Left renal pelvis (tissue), 4 donors: ENCODE measurements around the gene SELENOO. TPM values are rescaled to one million over a fixed set of nuclear protein-coding genes. Genes with fewer than 3 reads are reported as not detected.

Experiments used
- DNase-seq, 4 donors: peaks; one replicate each; pipeline ENCODE4 v3.0.0-alpha.2; 2013; ENCODE audit warnings: low read depth in 4 of 4, low spot score in 3 of 4
- polyA plus RNA-seq, 4 donors: library from polyadenylated mRNA; unstranded; fragments of 120-200 nt; gene quantifications; one replicate each; pipeline ENCODE4 v1.2.1, GENCODE V29; 2013; ENCODE audit not compliant: insufficient read length in 4 of 4

Gene SELENOO
- polyA plus RNA-seq, 4 donors = 12.5 to 33.0 (median 16.3) TPM

DNA sequence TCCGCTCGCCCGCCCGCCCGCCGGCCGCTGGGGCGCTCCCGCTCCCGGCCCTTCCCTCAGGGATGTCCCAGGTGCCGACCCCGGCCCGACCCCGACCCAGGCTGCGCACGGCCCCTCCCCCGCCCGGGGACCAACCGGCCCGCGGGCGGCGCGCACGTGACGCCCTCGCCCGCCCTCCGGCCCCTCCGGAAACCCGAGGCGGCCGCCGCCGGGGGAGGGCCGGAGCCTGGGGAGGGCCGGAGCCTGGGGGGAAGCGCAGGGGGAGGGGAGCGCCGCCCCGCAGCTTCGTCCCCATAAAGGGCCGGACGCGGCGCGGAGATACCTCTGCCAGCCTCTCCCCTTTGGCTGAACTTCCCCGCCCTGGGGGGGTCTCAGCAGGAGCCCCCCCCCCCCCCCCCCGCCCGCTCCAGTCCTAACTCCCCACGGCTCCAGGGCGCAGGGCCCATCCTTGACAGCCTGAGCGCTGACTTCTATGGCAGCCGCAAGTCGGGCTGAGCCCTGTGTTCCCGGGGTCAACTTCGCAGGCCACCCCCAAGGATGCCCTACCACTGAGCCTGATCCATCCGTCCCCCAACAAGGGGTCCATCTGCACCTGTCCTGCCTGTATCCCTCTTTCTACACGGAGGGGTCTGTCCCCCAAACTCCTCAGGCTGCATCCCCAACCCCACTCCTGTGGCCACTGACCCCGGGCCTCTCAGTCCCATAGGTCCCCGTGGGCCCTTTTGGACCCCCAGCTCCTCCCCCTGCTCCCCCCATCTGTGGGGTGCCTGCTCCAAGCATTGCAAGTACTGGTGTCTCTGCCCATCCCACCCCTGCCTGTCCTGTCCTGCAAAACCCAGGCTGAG, 61.0 kb downstream of the SELENOO start, which contains the start of gene MAPK12:
MAPK12 (minus strand) TSS at position 69 of the 845 bp plus-strand sequence. CDS start 174 bp downstream, outside the sequence.
- DNase-seq = no peak

DNA sequence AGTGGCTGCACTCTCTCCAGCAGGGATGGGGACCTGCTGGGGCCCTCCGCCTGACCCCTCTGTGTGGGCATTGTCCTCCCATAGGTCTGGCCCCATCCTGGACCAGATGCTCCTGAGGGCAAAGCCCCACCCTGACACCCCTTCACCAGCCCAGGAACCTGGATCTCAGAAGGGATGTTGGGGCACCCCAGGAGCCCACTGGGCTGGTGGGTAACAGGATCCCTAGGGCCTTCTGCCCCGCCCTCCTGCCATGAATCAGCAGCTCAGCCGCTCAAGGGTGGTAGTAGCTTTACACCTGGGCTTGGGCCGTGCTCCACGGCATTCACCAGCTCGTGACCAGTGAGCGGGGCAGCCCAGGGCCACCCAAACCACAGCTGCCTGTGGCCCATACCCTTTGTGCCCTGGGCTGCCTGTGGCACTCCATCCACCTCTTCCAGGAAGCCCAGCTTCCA, 61.7 kb downstream of the SELENOO start:
- DNase-seq = no peak

DNA sequence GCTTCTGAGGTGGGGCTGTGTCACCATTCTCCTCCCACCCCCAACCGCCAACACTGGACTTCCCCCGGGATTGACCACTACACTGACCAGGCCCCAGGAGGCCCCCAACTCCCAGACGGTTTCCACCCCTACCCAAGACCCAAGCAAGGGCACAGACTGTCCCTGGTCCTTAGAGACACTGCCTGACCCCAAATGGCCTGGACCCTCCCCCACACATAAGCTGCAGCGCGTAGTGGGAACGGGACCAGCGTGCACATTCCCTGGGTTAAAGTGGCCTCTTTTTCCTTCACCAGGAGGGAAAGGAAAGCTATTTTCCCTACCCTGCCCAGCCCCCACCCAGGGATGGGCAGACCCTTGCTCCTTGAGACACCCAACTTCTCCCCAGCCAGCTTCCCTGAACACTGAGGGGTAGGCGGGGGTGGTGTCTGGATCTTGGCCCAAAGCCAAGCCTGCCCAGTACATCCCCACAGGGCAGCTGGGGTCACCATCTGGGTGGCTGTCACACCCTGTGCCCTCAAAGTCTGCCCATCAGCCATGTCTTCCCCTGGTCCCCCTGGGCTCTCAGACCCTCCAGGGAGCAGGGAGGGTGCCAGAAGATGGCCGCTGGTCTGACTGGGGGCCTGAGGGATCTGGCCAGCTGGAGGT, 62.3 kb downstream of the SELENOO start:
- DNase-seq = no peak

DNA sequence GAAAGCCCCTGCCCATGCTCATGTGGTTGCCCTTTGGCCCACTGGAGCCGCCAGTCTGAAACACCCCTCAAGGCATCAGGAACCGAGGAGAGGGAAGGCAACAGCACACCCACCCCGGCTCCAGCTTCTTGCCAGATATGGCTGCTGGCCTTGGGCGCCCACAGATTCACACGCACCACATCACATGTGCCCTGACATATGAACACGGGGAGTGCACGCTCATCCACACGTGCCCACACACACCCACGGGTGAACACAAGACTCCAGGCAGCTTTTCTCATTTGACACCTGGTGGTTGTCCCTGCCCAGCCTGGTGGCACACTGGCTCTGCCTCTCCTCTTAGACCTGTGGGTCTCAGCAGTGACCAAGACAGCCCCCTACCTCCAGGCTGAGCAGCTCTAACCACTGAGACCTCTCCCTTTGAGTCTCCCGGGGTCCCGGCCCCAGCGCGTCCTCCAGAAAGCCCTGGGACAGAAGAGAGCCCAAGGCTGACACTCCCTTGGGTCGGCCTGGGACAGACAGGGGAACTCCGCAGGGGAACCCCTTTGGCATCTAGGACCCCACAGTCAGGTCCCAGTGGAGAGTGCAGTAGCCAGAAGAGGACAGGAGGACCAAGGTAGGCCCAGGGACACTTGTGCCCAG, 63.4 kb downstream of the SELENOO start:
- DNase-seq = no peak

DNA sequence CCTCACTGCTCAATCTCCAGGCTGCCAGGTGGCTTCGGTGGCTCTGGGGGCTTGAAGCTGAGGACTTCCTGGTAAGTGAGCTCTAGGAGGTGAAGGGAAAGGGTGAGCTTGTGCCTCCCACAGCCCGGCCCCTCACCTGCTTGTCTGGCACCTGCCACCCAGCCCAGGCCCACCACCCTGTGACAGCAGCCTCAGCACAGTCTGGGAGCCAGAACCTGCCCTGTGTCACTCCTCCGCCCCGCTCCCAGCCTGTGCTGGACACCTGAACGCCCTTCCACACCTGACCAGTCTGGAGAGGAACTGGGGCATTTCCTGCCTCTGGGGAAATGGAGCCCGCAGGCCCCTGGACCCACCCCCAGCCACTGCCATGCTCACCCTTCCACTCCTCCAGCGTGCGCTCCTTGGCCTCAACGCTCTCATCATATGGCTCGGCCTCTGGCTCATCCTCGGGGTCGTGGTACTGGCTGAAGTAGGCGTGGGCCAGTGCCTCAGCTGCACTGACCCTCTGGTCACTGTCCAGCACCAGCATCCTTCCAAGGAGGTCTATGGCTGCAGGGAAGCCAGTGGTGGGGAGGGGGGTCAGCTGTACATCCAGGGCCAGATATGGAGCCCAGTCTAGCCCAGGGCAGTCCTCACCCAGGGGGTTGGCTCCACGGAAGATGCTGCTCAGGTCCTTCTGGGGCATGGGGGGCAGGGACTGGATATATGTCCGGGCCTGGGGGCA, 64.3 kb downstream of the SELENOO start:
- DNase-seq = no peak

DNA sequence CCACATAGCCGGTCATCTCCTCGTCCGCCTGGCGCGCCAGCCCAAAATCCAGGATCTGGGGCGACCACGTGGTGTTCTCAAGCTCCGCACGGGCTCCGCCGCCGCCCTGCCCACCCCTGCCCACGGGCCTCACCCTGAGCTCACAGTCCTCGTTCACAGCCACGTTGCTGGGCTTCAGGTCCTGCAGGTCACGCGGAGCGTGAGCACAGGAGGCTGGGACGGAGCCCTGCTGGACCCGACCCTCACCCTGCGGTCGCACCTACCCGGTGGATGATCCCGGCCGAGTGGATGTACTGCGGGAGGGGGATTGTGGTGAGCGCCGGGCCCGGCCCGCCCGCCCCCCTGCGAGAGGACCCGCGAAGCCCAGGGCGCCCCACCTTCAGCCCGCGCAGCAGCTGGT, 66.2 kb downstream of the SELENOO start:
- no peak for DNase-seq

Other genes starting within 250 kb of the SELENOO start
- 10 to 100 TPM; 13.8 to 26.2 (median 15.3) TPM for gene PIM3, start 240.2 kb upstream of the SELENOO start, polyA plus RNA-seq
- gene IL17REL, start 188.2 kb upstream of the SELENOO start, polyA plus RNA-seq = under 1 TPM in 3 of 4 donors, not detected in 1; 0.04 to 0.07 (median 0.05) TPM
- gene TTLL8, start 142.7 kb upstream of the SELENOO start, polyA plus RNA-seq = under 1 TPM in 1 of 4 donors, not detected in 3; 0.05 TPM
- 1 to 10 TPM in 1 of 4 donors, under 1 TPM in 3; 0.60 to 1.0 (median 0.86) TPM for gene MLC1, start 115.6 kb upstream of the SELENOO start, polyA plus RNA-seq
- gene MOV10L1, start 111.0 kb upstream of the SELENOO start, polyA plus RNA-seq = under 1 TPM; 0.24 to 0.75 (median 0.60) TPM
- 1 to 10 TPM in 2 of 4 donors, under 1 TPM in 2; 0.12 to 2.3 (median 1.2) TPM for gene PANX2, start 30.3 kb upstream of the SELENOO start, polyA plus RNA-seq
- 10 to 100 TPM; 14.0 to 33.4 (median 19.3) TPM for gene TRABD, start 15.1 kb upstream of the SELENOO start, polyA plus RNA-seq
- 10 to 100 TPM; 24.2 to 47.3 (median 34.6) TPM for gene TUBGCP6, start 44.0 kb downstream of the SELENOO start, polyA plus RNA-seq
- 10 to 100 TPM; 15.9 to 37.2 (median 20.3) TPM for gene HDAC10, start 50.3 kb downstream of the SELENOO start, polyA plus RNA-seq
- 10 to 100 TPM in 3 of 4 donors, 1 to 10 TPM in 1; 9.7 to 17.7 (median 15.6) TPM for gene MAPK12, start 60.7 kb downstream of the SELENOO start, polyA plus RNA-seq
- gene MAPK11, start 69.4 kb downstream of the SELENOO start, polyA plus RNA-seq = 1 to 10 TPM; 6.0 to 9.7 (median 7.9) TPM
- 100 to 1,000 TPM; 126 to 249 (median 214) TPM for gene PLXNB2, start 106.6 kb downstream of the SELENOO start, polyA plus RNA-seq
- gene DENND6B, start 126.0 kb downstream of the SELENOO start, polyA plus RNA-seq = 10 to 100 TPM in 3 of 4 donors, 1 to 10 TPM in 1; 9.8 to 20.1 (median 14.9) TPM
- gene PPP6R2, start 142.3 kb downstream of the SELENOO start, polyA plus RNA-seq = 10 to 100 TPM; 30.2 to 58.8 (median 35.4) TPM